HCT116 (cell line): ENCODE results near the gene PDE4D. TPM values are rescaled to one million over a fixed set of nuclear protein-coding genes. Genes with fewer than 3 reads are reported as not detected.

Experiments used
- ATAC-seq: fragments of 200-7000 bp; cut with Tn5 transposase; 2 replicates; pipeline ENCODE4 v1.9.1; 2020; ENCODE audit warnings: mild to moderate bottlenecking, moderate library complexity
- BruUV-seq: library from RNA; stranded (reverse); fragments of 400-500 nt; replicated peaks from 2 replicates; lab custom pipeline; 2021; lab: Mats Ljungman, UMichigan
- CTCF ChIA-PET: fragments of 300-600 bp; sonication (Branson Sonifier 250); formaldehyde crosslinking; loops from one replicate; lab custom pipeline; 2021; ENCODE audit warnings: antibody characterized with exemption; lab: Charles Lee
- POLR2A ChIA-PET: fragments of 300-600, 350-600 bp; sonication (Branson Sonifier 250); formaldehyde crosslinking; loops from one replicate; lab custom pipeline; 2021; ENCODE audit warnings: antibody characterized with exemption; lab: Charles Lee
- RAD21 ChIA-PET, 2 experiments: fragments of 300-600 bp; sonication (Branson Sonifier 250); formaldehyde crosslinking; loops; one replicate each; lab custom pipeline; 2023; ENCODE audit warnings: low total read pairs in 2 of 2; ENCODE audit not compliant: uncharacterized antibody in 2 of 2, unreplicated experiment in 2 of 2, low non-redundant PET in 1 of 2; lab: Charles Lee
- DNase-seq: peaks from one replicate; pipeline ENCODE4 v3.0.0-alpha.2; 2010; ENCODE audit warnings: low read depth, low spot score
- H2AFZ ChIP-seq: fragments of 200-600 bp; shearing (Covaris generic), sonication (generic); 2 replicates; pipeline ENCODE4 v1.6.1; 2017; ENCODE audit warnings: low read depth, mixed run types, mixed read lengths, antibody characterized with exemption, low read length; ENCODE audit not compliant: poor library complexity, severe bottlenecking
- H3K27ac ChIP-seq: 2 replicates; pipeline ENCODE4 v1.5.1; 2012; ENCODE audit warnings: low read depth, low read length
- H3K27me3 ChIP-seq: fragments of 200-600 bp; sonication (generic); 2 replicates; pipeline ENCODE4 v1.6.1; 2016; ENCODE audit warnings: mixed run types, low read length, mixed read lengths; ENCODE audit not compliant: insufficient read depth
- H3K36me3 ChIP-seq, 2 experiments: fragments of 200-500 bp in 1 of 2; fragments of 200-600 bp in 1 of 2; sonication (Bioruptor generic) in 1 of 2; sonication (generic) in 1 of 2; 2 replicates each; pipeline versions ENCODE4 v1.5.1 to v1.6.1; 2014 to 2016; ENCODE audit warnings: low read length in 2 of 2, inconsistent platforms in 1 of 2, mixed read lengths in 1 of 2, mixed run types in 1 of 2; ENCODE audit not compliant: insufficient read depth in 2 of 2, control insufficient read depth in 1 of 2
- H3K4me1 ChIP-seq, 2 experiments: fragments of 200-600 bp in 1 of 2; sonication (generic) in 1 of 2; 2 replicates each; pipeline versions ENCODE4 v1.5.1 to v1.6.1; 2012 to 2017; ENCODE audit warnings: low read length in 2 of 2, inconsistent platforms in 1 of 2, mild to moderate bottlenecking in 1 of 2, mixed read lengths in 1 of 2, mixed run types in 1 of 2, moderate library complexity in 1 of 2; ENCODE audit not compliant: insufficient read depth in 2 of 2, control insufficient read depth in 1 of 2
- H3K4me2 ChIP-seq: fragments of 200-600 bp; sonication (generic); 2 replicates; pipeline ENCODE4 v1.6.1; 2017; ENCODE audit warnings: mixed run types, low read length, mixed read lengths
- H3K4me3 ChIP-seq, 2 experiments: fragments of 200-600 bp in 1 of 2; sonication (generic) in 1 of 2; replicated peaks in 1 of 2; 2 replicates each; pipeline ENCODE4 v1.5.1; 2011 to 2016; ENCODE audit warnings: low read length in 2 of 2, control low read depth in 1 of 2, low read depth in 1 of 2, mild to moderate bottlenecking in 1 of 2, mixed read lengths in 1 of 2, mixed run types in 1 of 2
- H3K79me2 ChIP-seq: fragments of 200-600 bp; sonication (generic); 2 replicates; pipeline ENCODE4 v1.6.1; 2017; ENCODE audit warnings: mild to moderate bottlenecking, mixed run types, low read length, moderate library complexity, mixed read lengths; ENCODE audit not compliant: insufficient read depth
- H3K9ac ChIP-seq: fragments of 200-600 bp; sonication (generic); 2 replicates; pipeline ENCODE4 v1.6.1; 2016; ENCODE audit warnings: low read length, mixed read lengths
- H3K9me2 ChIP-seq: fragments of 200-600 bp; sonication (generic), shearing (Covaris generic); 2 replicates; pipeline ENCODE4 v1.6.1; 2017; ENCODE audit warnings: mixed run types, mild to moderate bottlenecking, moderate library complexity; ENCODE audit not compliant: insufficient read depth
- H3K9me3 ChIP-seq, 2 experiments: fragments of 200-500 bp in 1 of 2; fragments of 200-600 bp in 1 of 2; sonication (Bioruptor generic) in 1 of 2; sonication (generic) in 1 of 2; 2 replicates each; pipeline ENCODE4 v1.6.1; 2014 to 2017; ENCODE audit warnings: low read length in 2 of 2, mixed read lengths in 2 of 2, inconsistent platforms in 1 of 2, low read depth in 1 of 2, mild to moderate bottlenecking in 1 of 2, mixed run types in 1 of 2, moderate library complexity in 1 of 2; ENCODE audit not compliant: control insufficient read depth in 1 of 2, insufficient read depth in 1 of 2
- H4K20me1 ChIP-seq: fragments of 200-600 bp; sonication (generic), shearing (Covaris generic); 2 replicates; pipeline ENCODE4 v1.6.1; 2017; ENCODE audit warnings: mixed run types, mild to moderate bottlenecking, moderate library complexity; ENCODE audit not compliant: insufficient read depth
- CBX3 ChIP-seq: IDR thresholded peaks from 2 replicates; pipeline ENCODE4 v1.6.1; 2012; ENCODE audit warnings: low read depth
- CTCF ChIP-seq, 3 experiments: fragments of 200-600 bp in 1 of 3; sonication (generic) in 1 of 3; IDR thresholded peaks in 2 of 3; conservative IDR thresholded peaks in 1 of 3; 2 replicates each; pipeline ENCODE4 v1.5.1; 2012 to 2017; ENCODE audit warnings: low read depth in 2 of 3, low read length in 2 of 3, antibody characterized with exemption in 1 of 3, borderline replicate concordance in 1 of 3, control low read depth in 1 of 3, mild to moderate bottlenecking in 1 of 3, mixed read lengths in 1 of 3, mixed run types in 1 of 3, moderate library complexity in 1 of 3; ENCODE audit not compliant: insufficient read depth in 1 of 3
- EZH2 ChIP-seq: fragments of 200-600 bp; sonication (generic); IDR thresholded peaks from 2 replicates; pipeline ENCODE4 v1.6.1; 2017; ENCODE audit warnings: antibody characterized with exemption, mixed run types
- EZH2phosphoT487 ChIP-seq: fragments of 200-600 bp; IDR thresholded peaks from 2 replicates; pipeline ENCODE4 v1.6.1; 2018; ENCODE audit warnings: antibody characterized with exemption, borderline replicate concordance
- RAD21 ChIP-seq: IDR thresholded peaks from 2 replicates; pipeline ENCODE4 v1.6.1; 2012; ENCODE audit warnings: low read depth, mild to moderate bottlenecking
- REST ChIP-seq: IDR thresholded peaks from 2 replicates; pipeline ENCODE4 v1.6.1; 2012; ENCODE audit warnings: low read depth
- SIN3A ChIP-seq: IDR thresholded peaks from 2 replicates; pipeline ENCODE4 v1.6.1; 2012; ENCODE audit warnings: low read depth
- YY1 ChIP-seq: IDR thresholded peaks from 2 replicates; pipeline ENCODE4 v1.6.1; 2011; ENCODE audit warnings: low read length, low read depth, moderate library complexity, mild to moderate bottlenecking; ENCODE audit not compliant: insufficient replicate concordance; ENCODE audit errors: extremely low read depth
- ZNF274 ChIP-seq: fragments of 200-500 bp; sonication (Bioruptor generic); IDR thresholded peaks from 2 replicates; pipeline ENCODE4 v1.6.1; 2014; ENCODE audit warnings: mild to moderate bottlenecking, low read depth, low read length, inconsistent platforms
- intact Hi-C: fragments of 100-400 bp; cut with micrococcal nuclease; formaldehyde crosslinking; loops from 2 replicates; pipeline ENCODE4 v1.10.0; 2022
- total RNA-seq: library from RNA; stranded (reverse); gene quantifications from one replicate; pipeline ENCODE4 v1.2.1, GENCODE V29; 2021; ENCODE audit not compliant: unreplicated experiment
- TF ChIP-seq, protein P1 (sequence below): IDR thresholded peaks from 2 replicates; pipeline ENCODE4 v1.6.1; 2012
- TF ChIP-seq, protein P2 (sequence below): IDR thresholded peaks from 2 replicates; pipeline ENCODE4 v1.6.1; 2011; ENCODE audit warnings: mild to moderate bottlenecking, low read length, moderate library complexity; ENCODE audit not compliant: insufficient replicate concordance; ENCODE audit errors: extremely low read depth

Gene PDE4D
- total RNA-seq, 1 experiment from 2014 or later = 1.1 TPM

- TF ChIP-seq REST (no peak), EZH2phosphoT487 (no peak), ZNF274 (no peak), EZH2 (no peak), YY1 (no peak), RAD21 (no peak)
Observed at GRCh38 chr5:59833448-59833847, 60.1 kb downstream of the PDE4D start (continued).

- Histone ChIP-seq H3K9me3 (no peaks in the 10 kb centered on the region), H3K36me3 (no peaks in the 10 kb centered on the region), H3K4me3 (no peak overlapping the region), H3K4me2 (no peak overlapping the region), H4K20me1 (no peaks in the 10 kb centered on the region; the same call in 1 of the 2 replicates), H3K9me2 (no peaks in the 10 kb centered on the region), H3K27ac (no peak overlapping the region), H3K4me1 (no peaks in the 10 kb centered on the region), H2AFZ (no peak overlapping the region), H3K9ac (no peak overlapping the region), H3K27me3 (peaks cover 8% of the 10 kb centered on the region; the same call in 1 of the 2 replicates), H3K79me2 (no peaks in the 10 kb centered on the region)
- RAD21 ChIA-PET = no interaction called here
- intact Hi-C loops = no loop called here
- no peak for ATAC-seq
- CTCF ChIA-PET = no interaction called here
- POLR2A ChIA-PET = no interaction called here
- DNase-seq = no peak
- BruUV-seq = no TSS peak
- TF ChIP-seq, protein P1, sequence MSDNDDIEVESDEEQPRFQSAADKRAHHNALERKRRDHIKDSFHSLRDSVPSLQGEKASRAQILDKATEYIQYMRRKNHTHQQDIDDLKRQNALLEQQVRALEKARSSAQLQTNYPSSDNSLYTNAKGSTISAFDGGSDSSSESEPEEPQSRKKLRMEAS = no peak
- TF ChIP-seq CTCF (IDR thresholded peaks at IDR 0.05 in 2 of 3, conservative IDR thresholded peaks at IDR 0.05 in 1 of 3; ENCODE audit: borderline replicate concordance in 1 of 3, insufficient read depth in 1 of 3, low read depth in 2 of 3, low read length in 2 of 3) = no peak
- TF ChIP-seq REST = no peak
- TF ChIP-seq, protein P2, sequence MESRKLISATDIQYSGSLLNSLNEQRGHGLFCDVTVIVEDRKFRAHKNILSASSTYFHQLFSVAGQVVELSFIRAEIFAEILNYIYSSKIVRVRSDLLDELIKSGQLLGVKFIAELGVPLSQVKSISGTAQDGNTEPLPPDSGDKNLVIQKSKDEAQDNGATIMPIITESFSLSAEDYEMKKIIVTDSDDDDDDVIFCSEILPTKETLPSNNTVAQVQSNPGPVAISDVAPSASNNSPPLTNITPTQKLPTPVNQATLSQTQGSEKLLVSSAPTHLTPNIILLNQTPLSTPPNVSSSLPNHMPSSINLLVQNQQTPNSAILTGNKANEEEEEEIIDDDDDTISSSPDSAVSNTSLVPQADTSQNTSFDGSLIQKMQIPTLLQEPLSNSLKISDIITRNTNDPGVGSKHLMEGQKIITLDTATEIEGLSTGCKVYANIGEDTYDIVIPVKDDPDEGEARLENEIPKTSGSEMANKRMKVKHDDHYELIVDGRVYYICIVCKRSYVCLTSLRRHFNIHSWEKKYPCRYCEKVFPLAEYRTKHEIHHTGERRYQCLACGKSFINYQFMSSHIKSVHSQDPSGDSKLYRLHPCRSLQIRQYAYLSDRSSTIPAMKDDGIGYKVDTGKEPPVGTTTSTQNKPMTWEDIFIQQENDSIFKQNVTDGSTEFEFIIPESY = no peak
- no peak for TF ChIP-seq CBX3
- TF ChIP-seq SIN3A = no peak
Observed at GRCh38 chr5:59832577-59833301, 60.8 kb downstream of the PDE4D start.
